CD8-positive, alpha-beta memory T cell (primary cell): Measurements from ENCODE around the gene HEPACAM. TPM values are rescaled to one million over a fixed set of nuclear protein-coding genes. Genes with fewer than 3 reads are reported as not detected.

ENCODE experiments used
- CTCF ChIA-PET: fragments of 350-600 bp; sonication (Branson Sonifier 250); formaldehyde crosslinking; loops from one replicate; lab custom pipeline; 2021; ENCODE audit warnings: antibody characterized with exemption; lab: Charles Lee
- POLR2A ChIA-PET: fragments of 350-600 bp; sonication (Branson Sonifier 250); formaldehyde crosslinking; loops from one replicate; lab custom pipeline; 2021; ENCODE audit warnings: antibody characterized with exemption; lab: Charles Lee
- DNase-seq, 5 donors: peaks; one replicate each; pipeline versions ENCODE4 v3.0.0 to v3.0.0-alpha.2; 2020 to 2022; ENCODE audit warnings: mixed read lengths in 1 of 5
- H3K27ac ChIP-seq: one replicate; pipeline ENCODE4 v1.7.0; 2013; ENCODE audit warnings: low read depth, mild to moderate bottlenecking, low read length, moderate library complexity
- H3K27me3 ChIP-seq: 2 replicates; pipeline ENCODE4 v1.7.0; 2013; ENCODE audit warnings: low read length, mild to moderate bottlenecking; ENCODE audit not compliant: insufficient read depth, poor library complexity, severe bottlenecking
- H3K36me3 ChIP-seq: 2 replicates; pipeline ENCODE4 v1.7.0; 2013; ENCODE audit warnings: mild to moderate bottlenecking, low read length, moderate library complexity; ENCODE audit not compliant: insufficient read depth
- H3K4me1 ChIP-seq: 2 replicates; pipeline ENCODE4 v1.7.0; 2013; ENCODE audit warnings: mild to moderate bottlenecking, low read length, moderate library complexity; ENCODE audit not compliant: insufficient read depth
- H3K4me3 ChIP-seq: 2 replicates; pipeline ENCODE4 v1.7.0; 2013; ENCODE audit warnings: mild to moderate bottlenecking, low read length
- H3K9me3 ChIP-seq: 2 replicates; pipeline ENCODE4 v1.7.0; 2013; ENCODE audit warnings: mild to moderate bottlenecking, low read length
- H3K27ac Mint-ChIP-seq, 8 donors: one replicate each; pipeline ENCODE4 v1.8.0; 2020 to 2021; ENCODE audit warnings: mixed read lengths in 8 of 8, mild to moderate bottlenecking in 6 of 8, inconsistent platforms in 3 of 8, moderate library complexity in 3 of 8
- H3K27me3 Mint-ChIP-seq, 2 donors: one replicate each; pipeline ENCODE4 v1.8.0; 2020 to 2021; ENCODE audit warnings: mixed read lengths in 2 of 2, mild to moderate bottlenecking in 1 of 2, moderate library complexity in 1 of 2
- H3K36me3 Mint-ChIP-seq, 3 donors: one replicate each; pipeline ENCODE4 v1.8.0; 2020 to 2021; ENCODE audit warnings: mixed read lengths in 3 of 3, inconsistent platforms in 1 of 3, mild to moderate bottlenecking in 1 of 3
- H3K4me1 Mint-ChIP-seq, 3 donors: one replicate each; pipeline ENCODE4 v1.8.0; 2020 to 2021; ENCODE audit warnings: mixed read lengths in 3 of 3, inconsistent platforms in 1 of 3, mild to moderate bottlenecking in 1 of 3
- H3K4me3 Mint-ChIP-seq, 7 donors: one replicate each; pipeline ENCODE4 v1.8.0; 2020 to 2021; ENCODE audit warnings: mixed read lengths in 7 of 7, mild to moderate bottlenecking in 6 of 7, moderate library complexity in 4 of 7, inconsistent platforms in 2 of 7
- H3K9me3 Mint-ChIP-seq, 5 donors: one replicate each; pipeline ENCODE4 v1.8.0; 2020 to 2022; ENCODE audit warnings: mixed read lengths in 5 of 5, mild to moderate bottlenecking in 3 of 5, moderate library complexity in 2 of 5, inconsistent platforms in 1 of 5
- polyA plus RNA-seq: library from polyadenylated mRNA; unstranded; fragments of 300-500 nt; fragmentation: Illumina TruSeq; gene quantifications from one replicate; pipeline ENCODE4 v1.2.3, GENCODE V29; 2021
- total RNA-seq, 2 experiments: library from RNA; stranded (reverse); gene quantifications; one replicate each; pipeline ENCODE4 v1.2.3, GENCODE V29; 2021

HEPACAM gene, protein sequence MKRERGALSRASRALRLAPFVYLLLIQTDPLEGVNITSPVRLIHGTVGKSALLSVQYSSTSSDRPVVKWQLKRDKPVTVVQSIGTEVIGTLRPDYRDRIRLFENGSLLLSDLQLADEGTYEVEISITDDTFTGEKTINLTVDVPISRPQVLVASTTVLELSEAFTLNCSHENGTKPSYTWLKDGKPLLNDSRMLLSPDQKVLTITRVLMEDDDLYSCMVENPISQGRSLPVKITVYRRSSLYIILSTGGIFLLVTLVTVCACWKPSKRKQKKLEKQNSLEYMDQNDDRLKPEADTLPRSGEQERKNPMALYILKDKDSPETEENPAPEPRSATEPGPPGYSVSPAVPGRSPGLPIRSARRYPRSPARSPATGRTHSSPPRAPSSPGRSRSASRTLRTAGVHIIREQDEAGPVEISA
- total RNA-seq (not detected), polyA plus RNA-seq (not detected)

DNA sequence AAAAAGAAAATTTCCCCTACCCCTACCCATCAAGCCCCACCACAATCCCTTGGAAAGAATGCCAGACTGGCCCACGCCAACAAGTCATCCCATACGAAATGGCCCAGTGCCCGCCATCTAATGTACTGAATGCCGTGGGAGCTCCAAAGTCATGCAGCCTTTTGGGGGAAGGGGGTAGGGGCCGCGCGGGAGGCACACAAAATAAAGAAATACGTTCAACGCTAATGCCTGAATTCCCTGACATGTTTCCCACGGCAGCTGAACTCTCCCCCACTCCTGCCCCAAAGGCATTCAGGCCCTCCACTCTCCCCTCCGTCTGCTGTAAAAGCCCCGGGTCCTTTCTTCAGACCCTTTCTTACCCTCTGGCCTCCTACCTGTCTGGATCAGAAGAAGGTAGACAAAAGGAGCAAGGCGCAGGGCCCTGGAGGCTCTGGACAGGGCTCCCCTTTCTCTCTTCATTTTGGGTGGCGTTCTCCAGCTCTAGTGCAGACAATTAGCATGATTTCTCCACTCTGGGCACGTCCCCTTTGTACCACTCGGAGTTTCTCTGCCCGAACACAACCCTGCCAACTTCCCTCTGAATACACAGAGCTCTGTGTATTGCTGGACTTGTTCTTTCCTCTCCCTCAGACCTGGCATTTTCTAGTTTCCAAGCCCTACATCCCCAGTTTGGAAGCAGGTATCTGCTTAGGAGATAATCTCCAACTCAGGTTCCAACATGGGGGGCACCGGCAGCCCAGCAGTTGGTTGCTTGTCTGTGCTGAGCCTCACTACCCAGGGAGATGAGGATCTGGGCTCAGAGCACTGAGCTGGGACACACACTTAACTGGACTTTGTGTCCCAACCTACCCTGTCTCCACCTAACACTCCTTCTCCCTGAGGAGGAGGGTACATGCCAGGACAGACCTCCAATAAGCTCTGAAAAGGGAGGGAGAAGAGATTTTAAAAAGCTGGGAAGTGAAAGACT, at the start of gene HEPACAM:
Gene HEPACAM, minus strand, starts transcription at position 500 of the 967 bp plus-strand sequence. Its CDS starts 41 bp downstream, at position 459.
- POLR2A ChIA-PET = no interaction called here
- no peaks in the 10 kb centered on the region for H3K9me3 Mint-ChIP-seq

DNA sequence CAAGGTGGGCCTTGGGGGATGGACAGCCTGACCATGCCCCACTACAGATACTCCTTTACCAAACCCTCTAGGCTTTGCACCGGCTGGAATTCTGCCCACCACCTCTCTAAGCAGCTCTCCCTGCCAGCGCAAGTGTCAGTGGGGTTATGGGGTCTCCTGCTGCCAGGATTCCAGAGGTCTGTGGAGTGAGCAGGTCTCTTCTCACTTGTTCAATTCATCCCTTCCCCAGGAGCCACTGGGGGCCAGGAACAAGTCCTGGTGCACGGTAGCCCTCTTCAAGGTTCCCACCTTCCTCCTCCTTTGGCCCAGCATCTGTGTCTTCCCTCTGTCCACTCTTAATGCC, 48.6 kb upstream of the HEPACAM start:
- no peak overlapping the region for H3K4me3 Mint-ChIP-seq
- no peak for DNase-seq
- Histone ChIP-seq H3K4me3 (no peak overlapping the region), H3K36me3 (no peaks in the 10 kb centered on the region), H3K27ac (no peak overlapping the region), H3K9me3 (no peaks in the 10 kb centered on the region), H3K4me1 (no peaks in the 10 kb centered on the region), H3K27me3 (no peaks in the 10 kb centered on the region)
- no peaks in the 10 kb centered on the region for H3K4me1 Mint-ChIP-seq
- no peaks in the 10 kb centered on the region for H3K27me3 Mint-ChIP-seq
- H3K9me3 Mint-ChIP-seq = peaks cover 11 to 36% (median 25%) of the 10 kb centered on the region in 5 donors
- H3K36me3 Mint-ChIP-seq = peaks cover 45 to 55% (median 45%) of the 10 kb centered on the region in 3 donors
- H3K27ac Mint-ChIP-seq = peak overlapping the region in 1 of 8 donors; percentile 35
- ChIA-PET POLR2A (no interaction called here), CTCF (no interaction called here)

More for the DNA sequence above, at the start of gene HEPACAM:
- no peaks in the 10 kb centered on the region for H3K36me3 Mint-ChIP-seq
- peaks cover 0 to 2% (median 0%) of the 10 kb centered on the region in 3 donors for H3K4me1 Mint-ChIP-seq
- no peak within 1 kb of the TSS for H3K4me3 Mint-ChIP-seq
- CTCF ChIA-PET = interaction anchor here (0.5 to 1.5 kb wide), 3 partner anchors 15 to 61 kb away, joined by 3 to 6 read pairs (median 3); no protein-coding TSS in a partner anchor
- peak within 1 kb of the TSS in 1 of 8 donors; percentile 77 for H3K27ac Mint-ChIP-seq
- Histone ChIP-seq H3K4me3 (no peak within 1 kb of the TSS), H3K36me3 (no peaks in the 10 kb centered on the region), H3K27me3 (no peaks in the 10 kb centered on the region), H3K4me1 (no peaks in the 10 kb centered on the region), H3K9me3 (no peaks in the 10 kb centered on the region), H3K27ac (no peak within 1 kb of the TSS)
- no peak for DNase-seq
- peaks cover 7 to 28% of the 10 kb centered on the region in 2 donors for H3K27me3 Mint-ChIP-seq

DNA sequence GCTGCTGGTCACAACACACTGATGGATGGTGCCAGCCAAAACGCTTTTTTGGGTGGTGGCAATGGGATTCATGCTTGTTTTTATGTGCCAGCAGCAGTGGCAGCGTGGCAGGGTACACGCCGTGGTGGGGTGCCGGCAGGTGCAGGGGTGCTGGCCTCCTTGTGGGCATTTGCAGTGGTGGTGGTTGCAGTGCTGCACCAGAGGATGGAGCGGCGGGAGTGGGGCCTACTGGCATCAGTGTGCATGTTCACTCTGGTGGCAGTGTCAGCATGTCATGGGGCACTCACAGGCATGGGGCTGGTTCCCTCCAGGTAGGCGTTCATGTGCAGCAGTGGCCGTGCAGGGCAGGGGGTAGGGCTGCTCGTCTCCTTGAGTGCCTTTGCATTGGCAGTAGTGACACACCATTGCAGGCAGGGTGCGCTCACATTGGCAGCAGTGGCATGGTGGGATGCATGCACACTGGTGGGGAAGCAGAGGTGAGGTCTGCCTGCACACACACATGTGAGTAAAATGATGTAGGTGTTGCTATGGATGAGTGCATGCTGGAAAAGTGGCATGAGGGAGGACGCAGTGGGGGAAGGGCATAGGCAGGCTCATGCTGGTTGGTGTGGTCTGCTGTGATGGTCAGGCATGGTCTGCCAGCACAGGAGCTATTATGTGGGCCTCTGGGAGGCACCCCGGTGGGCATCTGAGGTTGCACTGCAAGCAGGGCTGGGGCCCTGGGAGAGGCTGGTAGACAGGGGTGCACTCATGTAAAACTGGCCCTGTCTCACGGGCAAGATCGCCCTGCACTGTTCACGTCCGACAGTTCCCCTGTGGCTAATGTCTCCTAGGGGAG, 48.0 kb upstream of the HEPACAM start:
- H3K36me3 Mint-ChIP-seq = peaks cover 46 to 61% (median 47%) of the 10 kb centered on the region in 3 donors
- no peaks in the 10 kb centered on the region for H3K4me1 ChIP-seq
- H3K27me3 Mint-ChIP-seq = no peaks in the 10 kb centered on the region
- H3K4me3 Mint-ChIP-seq = no peak overlapping the region
- peaks cover 12 to 37% (median 26%) of the 10 kb centered on the region in 5 donors for H3K9me3 Mint-ChIP-seq
- no peak overlapping the region for H3K27ac Mint-ChIP-seq
- DNase-seq = no peak
- H3K27me3 ChIP-seq = no peaks in the 10 kb centered on the region
- H3K4me1 Mint-ChIP-seq = no peaks in the 10 kb centered on the region
- no peaks in the 10 kb centered on the region for H3K9me3 ChIP-seq
- CTCF ChIA-PET = no interaction called here
- H3K27ac ChIP-seq = no peak overlapping the region
- H3K4me3 ChIP-seq = no peak overlapping the region
- no peaks in the 10 kb centered on the region for H3K36me3 ChIP-seq
- POLR2A ChIA-PET = no interaction called here

DNA sequence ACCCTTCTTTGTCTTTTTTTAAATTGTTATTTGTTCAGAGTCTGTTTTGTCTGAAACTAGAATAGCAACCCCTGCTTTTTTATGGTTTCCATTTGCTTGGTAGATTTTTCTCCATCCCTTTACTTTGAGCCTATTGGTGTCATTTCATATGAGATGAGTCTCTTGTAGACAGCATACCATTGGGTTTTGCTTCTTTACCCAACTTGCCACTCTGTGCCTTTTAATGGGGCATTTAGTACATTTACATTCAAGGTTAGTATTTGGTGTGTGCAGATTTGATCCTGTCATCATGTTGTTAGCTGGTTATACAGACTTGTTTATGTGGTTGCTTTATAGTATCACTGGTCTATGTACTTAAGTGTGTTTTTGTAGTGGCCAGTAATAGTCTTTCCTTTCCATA, 46.2 kb upstream of the HEPACAM start:
- Mint-ChIP-seq H3K27ac (no peak overlapping the region), H3K9me3 (peaks cover 12 to 37% (median 34%) of the 10 kb centered on the region in 5 donors), H3K4me1 (no peaks in the 10 kb centered on the region), H3K4me3 (no peak overlapping the region), H3K27me3 (no peaks in the 10 kb centered on the region), H3K36me3 (peaks cover 40 to 64% (median 47%) of the 10 kb centered on the region in 3 donors)
- POLR2A ChIA-PET = no interaction called here
- Histone ChIP-seq H3K9me3 (no peaks in the 10 kb centered on the region), H3K27me3 (no peaks in the 10 kb centered on the region), H3K27ac (no peak overlapping the region), H3K4me1 (no peaks in the 10 kb centered on the region), H3K36me3 (no peaks in the 10 kb centered on the region), H3K4me3 (no peak overlapping the region)
- CTCF ChIA-PET = no interaction called here
- no peak for DNase-seq

DNA sequence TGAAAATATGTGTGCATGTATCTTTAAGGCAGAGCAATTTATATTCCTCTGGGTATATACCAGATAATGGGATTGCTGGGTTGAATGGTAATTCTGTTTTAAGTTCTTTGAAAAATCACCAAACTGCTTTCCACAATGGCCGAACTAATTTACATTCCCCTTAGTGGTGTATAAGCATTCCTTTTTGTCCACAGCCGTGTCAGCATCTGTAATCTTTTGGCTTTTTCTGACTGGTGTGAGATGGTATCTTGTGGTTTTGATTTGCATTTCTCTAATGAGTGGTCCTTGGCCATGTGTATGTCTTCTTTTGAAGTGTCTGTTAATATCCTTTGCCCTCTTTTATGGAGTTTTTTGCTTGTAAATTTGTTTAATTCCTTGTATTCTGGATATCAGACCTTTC, 42.5 kb upstream of the HEPACAM start:
- no peaks in the 10 kb centered on the region for H3K36me3 ChIP-seq
- ChIA-PET POLR2A (no interaction called here), CTCF (no interaction called here)
- no peaks in the 10 kb centered on the region for H3K27me3 Mint-ChIP-seq
- no peaks in the 10 kb centered on the region for H3K4me1 ChIP-seq
- no peaks in the 10 kb centered on the region for H3K4me1 Mint-ChIP-seq
- H3K4me3 Mint-ChIP-seq = no peak overlapping the region
- no peak overlapping the region for H3K27ac ChIP-seq
- no peaks in the 10 kb centered on the region for H3K9me3 ChIP-seq
- H3K4me3 ChIP-seq = no peak overlapping the region
- peak overlapping the region in 1 of 8 donors; percentile 44 for H3K27ac Mint-ChIP-seq
- peaks cover 12 to 37% (median 34%) of the 10 kb centered on the region in 5 donors for H3K9me3 Mint-ChIP-seq
- DNase-seq = no peak
- H3K36me3 Mint-ChIP-seq = peaks cover 33 to 55% (median 42%) of the 10 kb centered on the region in 3 donors
- H3K27me3 ChIP-seq = no peaks in the 10 kb centered on the region

DNA sequence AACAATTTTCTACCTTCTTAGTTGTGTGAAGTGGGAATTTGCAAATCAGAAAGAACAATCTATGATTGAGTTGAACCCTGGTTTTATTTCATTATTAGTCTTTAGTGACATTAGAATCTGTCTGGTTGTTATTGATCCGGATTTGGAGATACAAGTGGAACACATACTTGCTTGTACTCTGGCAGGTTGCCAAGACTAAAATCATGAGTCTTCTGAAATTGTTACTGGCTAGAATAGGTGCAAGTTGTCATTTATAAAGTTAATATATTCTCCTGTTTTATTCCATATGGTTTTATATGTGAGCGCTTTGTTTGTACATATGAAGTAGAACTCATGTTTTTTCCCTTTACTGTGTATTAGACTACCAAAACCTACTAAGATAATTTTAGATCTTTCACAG, 41.2 kb upstream of the HEPACAM start:
- POLR2A ChIA-PET = no interaction called here
- H3K4me3 ChIP-seq = no peak overlapping the region
- peaks cover 12 to 26% (median 23%) of the 10 kb centered on the region in 5 donors for H3K9me3 Mint-ChIP-seq
- H3K4me1 Mint-ChIP-seq = no peaks in the 10 kb centered on the region
- H3K27me3 ChIP-seq = no peaks in the 10 kb centered on the region
- DNase-seq = no peak
- peaks cover 21 to 42% (median 33%) of the 10 kb centered on the region in 3 donors for H3K36me3 Mint-ChIP-seq
- no peak overlapping the region for H3K27ac Mint-ChIP-seq
- CTCF ChIA-PET = no interaction called here
- no peaks in the 10 kb centered on the region for H3K27me3 Mint-ChIP-seq
- H3K4me3 Mint-ChIP-seq = no peak overlapping the region
- no peak overlapping the region for H3K27ac ChIP-seq
- H3K9me3 ChIP-seq = no peaks in the 10 kb centered on the region
- H3K36me3 ChIP-seq = no peaks in the 10 kb centered on the region
- no peaks in the 10 kb centered on the region for H3K4me1 ChIP-seq

DNA sequence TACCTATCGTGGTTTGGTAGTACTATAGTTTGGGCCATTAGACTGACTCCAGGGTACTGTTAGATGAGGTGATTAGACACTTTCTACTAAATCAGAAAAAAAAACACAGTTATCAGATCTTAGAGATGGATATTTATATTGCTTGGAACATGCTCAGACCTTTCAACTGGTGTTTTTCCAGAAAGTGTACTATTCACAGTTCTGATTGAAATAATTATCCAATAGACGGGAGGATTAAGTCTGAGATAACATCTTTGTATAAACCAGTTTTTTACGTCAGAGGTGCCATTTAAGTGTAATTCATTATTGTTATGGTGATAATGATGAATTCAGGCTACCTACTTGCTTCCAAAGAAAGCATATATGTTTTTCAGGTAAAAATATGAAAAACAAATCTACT, 40.7 kb upstream of the HEPACAM start:
- no peaks in the 10 kb centered on the region for H3K27me3 ChIP-seq
- Mint-ChIP-seq H3K27ac (no peak overlapping the region), H3K9me3 (peaks cover 10 to 26% (median 19%) of the 10 kb centered on the region in 5 donors), H3K4me1 (no peaks in the 10 kb centered on the region), H3K36me3 (peaks cover 19 to 37% (median 28%) of the 10 kb centered on the region in 3 donors), H3K4me3 (no peak overlapping the region), H3K27me3 (no peaks in the 10 kb centered on the region)
- H3K27ac ChIP-seq = no peak overlapping the region
- no peak overlapping the region for H3K4me3 ChIP-seq
- no peaks in the 10 kb centered on the region for H3K9me3 ChIP-seq
- no peaks in the 10 kb centered on the region for H3K36me3 ChIP-seq
- DNase-seq = no peak
- CTCF ChIA-PET = no interaction called here
- no peaks in the 10 kb centered on the region for H3K4me1 ChIP-seq
- POLR2A ChIA-PET = no interaction called here
